Hematopoietic multipotent progenitor cell treated with erythropoietin and hydrocortisone succinate and interleukin-3 and kit ligand, for 17 days (in vitro differentiated cells): ENCODE data around the gene MIER1.

Experiments
- DNase-seq: peaks from one replicate; pipeline ENCODE4 v3.0.0-alpha.2; 2015; ENCODE audit warnings: low spot score

Gene MIER1

GRCh38 chr1:66999640-67000400, 75.0 kb downstream of the MIER1 start:
- DNase-seq, result no peak

- no peak for DNase-seq
Measured at GRCh38 chr1:67001682-67002425, 77.1 kb downstream of the MIER1 start.

GRCh38 chr1:67004176-67004575, 79.4 kb downstream of the MIER1 start:
- no peak for DNase-seq

- no peak for DNase-seq
Measured at GRCh38 chr1:67005068-67005467, 80.3 kb downstream of the MIER1 start.

- DNase-seq, result no peak
Measured at GRCh38 chr1:67009792-67010191, 85.0 kb downstream of the MIER1 start.

- no peak for DNase-seq
Measured at GRCh38 chr1:67013573-67013972, 88.8 kb downstream of the MIER1 start.

- no peak for DNase-seq
Measured at GRCh38 chr1:67018574-67018973, 93.8 kb downstream of the MIER1 start.

GRCh38 chr1:67019121-67019520, 94.3 kb downstream of the MIER1 start:
- no peak for DNase-seq

- DNase-seq, result no peak
Measured at GRCh38 chr1:67019600-67020136, 94.9 kb downstream of the MIER1 start.

- no peak for DNase-seq
Measured at GRCh38 chr1:67020304-67020703, 95.5 kb downstream of the MIER1 start.

GRCh38 chr1:67020765-67021164, 96.0 kb downstream of the MIER1 start:
- DNase-seq, result no peak

- no peak for DNase-seq
Measured at GRCh38 chr1:67029472-67029871, 104.7 kb downstream of the MIER1 start.

GRCh38 chr1:67031121-67031858, 106.5 kb downstream of the MIER1 start:
- no peak for DNase-seq

GRCh38 chr1:67031859-67032247, 107.1 kb downstream of the MIER1 start:
- no peak for DNase-seq
